Inflammatory macrophage (primary cell): Measurements from ENCODE around the gene TAMALIN.

Source experiments
- DNase-seq, 2 donors: peaks; one replicate each; pipeline ENCODE4 v3.0.0-alpha.2; 2020 to 2022

The TAMALIN gene

DNA sequence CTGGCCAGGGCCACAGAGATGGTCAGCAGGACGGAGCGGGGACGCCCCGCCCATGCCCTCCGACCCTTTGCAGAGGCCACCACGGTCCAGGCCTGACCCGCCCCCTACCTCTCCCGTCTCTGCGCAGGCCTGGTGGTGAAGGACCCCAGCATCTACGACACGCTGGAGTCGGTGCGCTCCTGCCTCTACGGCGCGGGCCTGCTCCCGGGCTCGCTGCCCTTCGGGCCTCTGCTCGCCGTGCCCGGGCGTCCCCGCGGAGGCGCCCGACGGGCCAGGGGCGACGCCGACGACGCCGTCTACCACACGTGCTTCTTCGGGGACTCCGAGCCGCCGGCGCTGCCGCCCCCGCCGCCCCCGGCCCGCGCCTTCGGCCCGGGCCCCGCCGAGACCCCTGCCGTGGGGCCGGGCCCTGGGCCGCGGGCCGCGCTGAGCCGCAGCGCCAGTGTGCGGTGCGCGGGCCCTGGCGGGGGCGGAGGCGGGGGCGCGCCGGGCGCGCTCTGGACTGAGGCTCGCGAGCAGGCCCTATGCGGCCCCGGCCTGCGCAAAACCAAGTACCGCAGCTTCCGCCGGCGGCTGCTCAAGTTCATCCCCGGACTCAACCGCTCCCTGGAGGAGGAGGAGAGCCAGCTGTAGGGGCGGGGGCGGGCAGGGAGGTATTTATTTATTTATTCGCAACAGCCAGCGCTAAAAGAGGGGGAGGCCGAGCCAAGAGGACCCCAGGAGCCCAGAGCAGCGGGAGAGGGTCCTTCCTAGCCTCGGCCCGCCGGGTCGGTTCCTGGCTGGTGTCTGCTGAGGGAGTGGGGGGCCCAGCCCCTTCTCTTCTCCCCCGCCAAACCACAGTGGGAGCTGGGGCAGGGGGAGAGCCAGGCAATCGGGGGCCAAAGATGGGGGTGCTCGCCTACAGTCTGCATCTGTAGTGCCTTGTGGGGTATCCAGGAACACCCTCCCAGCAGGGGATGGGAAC, 8.1 kb downstream of the TAMALIN start:
- DNase-seq = no peak

- DNase-seq = no peak
These were observed 8.8 kb downstream of the TAMALIN start for GRCh38 chr12:52015532-52016041.

- no peak for DNase-seq
These were observed 11.8 kb downstream of the TAMALIN start for GRCh38 chr12:52018433-52019112.

- no peak for DNase-seq
These were observed 12.5 kb downstream of the TAMALIN start for GRCh38 chr12:52019113-52019770.

- peak; percentile 35 to 55 for DNase-seq
These were observed 14.0 kb downstream of the TAMALIN start for GRCh38 chr12:52020539-52021336.

DNA sequence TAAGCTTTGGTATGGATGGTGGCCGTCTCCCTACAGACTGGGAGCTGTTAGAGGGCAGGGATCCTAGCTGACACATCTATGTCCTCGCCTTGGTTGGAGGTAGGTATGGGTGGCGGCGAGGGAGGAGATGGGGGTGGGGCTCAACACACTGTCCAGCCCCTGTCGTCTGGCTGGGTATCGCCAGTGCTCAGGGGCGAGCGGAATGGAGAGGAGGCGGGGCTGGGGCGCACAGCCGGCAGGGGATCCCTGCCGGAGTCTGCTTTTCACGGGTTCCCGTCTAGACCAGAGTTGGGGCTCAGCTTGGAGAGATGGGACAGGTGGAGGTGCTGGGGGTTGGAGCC, 16.1 kb downstream of the TAMALIN start:
- DNase-seq = no peak

DNA sequence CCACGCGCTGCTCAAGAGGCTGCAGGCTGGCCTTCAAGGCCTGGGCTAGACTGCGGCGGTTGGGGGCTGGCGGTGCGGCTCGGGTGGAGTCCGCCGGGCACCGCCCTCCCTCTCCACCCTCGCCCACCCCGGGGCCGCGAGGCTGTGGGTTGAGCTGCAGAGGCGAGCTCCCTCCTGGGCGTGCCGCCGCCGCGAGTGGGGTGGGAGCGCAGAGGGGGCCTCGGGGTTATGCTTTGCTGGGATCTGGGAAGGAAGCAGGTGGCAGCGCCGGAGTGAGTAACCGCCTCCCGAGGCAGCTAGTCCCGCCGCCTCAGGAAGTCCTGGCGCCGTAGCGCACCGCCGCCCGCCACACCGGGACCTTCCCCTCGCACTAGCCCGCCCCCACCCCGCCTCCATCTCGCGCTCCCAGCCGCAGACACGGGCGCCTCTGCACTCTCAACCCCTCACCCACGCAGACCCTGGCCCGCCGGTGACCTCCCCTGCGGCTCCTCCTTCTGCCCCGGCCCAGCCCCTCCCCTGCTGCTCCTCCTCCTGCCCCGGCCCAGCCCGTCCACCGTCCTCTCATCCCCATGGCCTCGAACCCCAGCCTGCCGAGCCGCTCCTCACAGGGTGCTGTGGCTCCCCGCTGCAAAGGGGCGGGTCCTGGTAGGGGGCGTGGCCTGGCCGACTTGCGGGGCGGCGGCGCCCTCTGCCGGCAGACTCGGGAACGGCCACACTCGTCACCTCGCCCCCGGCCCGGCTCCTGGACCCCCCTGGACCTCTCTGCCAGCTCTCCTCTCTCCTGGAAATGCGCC, 16.6 kb downstream of the TAMALIN start:
- DNase-seq = peak; percentile 72 to 86

DNA sequence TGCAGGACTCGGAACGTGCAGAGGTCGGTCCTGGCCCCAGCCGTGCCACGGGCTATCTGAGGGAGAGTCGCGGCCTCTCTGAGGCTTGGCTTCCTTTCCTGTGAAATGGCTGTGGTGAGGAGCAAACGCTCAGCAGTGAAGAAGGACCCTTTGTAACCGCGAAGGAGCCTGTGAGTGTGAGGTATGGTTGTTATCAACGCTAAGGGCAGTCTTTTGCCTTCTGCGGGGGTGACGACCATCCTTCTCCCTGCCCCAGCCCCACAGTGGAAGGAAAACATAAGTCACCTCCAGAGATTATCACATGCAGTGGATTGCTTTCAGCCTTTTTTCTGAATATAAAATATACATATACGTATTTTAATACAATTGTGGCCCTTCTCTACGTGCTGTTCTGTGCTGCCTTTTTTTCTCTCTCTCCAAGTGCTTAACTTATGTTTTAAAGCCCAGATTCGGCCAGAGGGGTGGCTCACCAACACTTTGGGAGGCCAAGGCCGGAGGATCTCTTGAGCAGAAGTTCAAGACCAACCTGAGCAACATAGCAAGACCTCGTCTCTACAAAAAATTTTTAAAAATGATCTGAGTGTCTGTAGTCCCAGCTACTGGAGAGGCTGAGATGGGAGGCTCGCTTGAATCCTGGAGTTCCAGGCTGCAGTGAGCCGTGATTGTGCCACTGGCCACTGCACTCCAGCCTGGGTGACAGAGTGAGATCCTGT, 17.4 kb downstream of the TAMALIN start:
- no peak for DNase-seq

- peak; percentile 77 to 86 for DNase-seq
These were observed 18.1 kb downstream of the TAMALIN start for GRCh38 chr12:52024845-52025230.

DNA sequence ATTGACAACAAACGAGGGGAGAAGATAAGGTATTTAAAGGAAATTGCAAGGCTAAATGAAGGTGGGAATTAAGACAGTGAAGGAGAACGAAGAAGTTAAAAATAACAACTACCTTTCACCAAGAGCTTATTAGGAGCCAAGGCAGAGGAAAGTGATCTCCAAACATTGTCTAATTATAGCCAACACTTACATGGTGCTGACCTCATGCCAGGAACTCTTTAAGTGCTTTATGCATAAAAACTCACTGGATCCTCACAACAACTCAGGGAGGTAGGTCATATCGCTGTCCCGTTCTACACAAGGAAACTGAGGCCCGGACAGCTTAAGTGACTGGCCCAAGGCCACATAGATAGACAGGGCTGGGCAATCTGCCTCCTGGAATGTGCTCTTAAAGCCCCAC, 19.5 kb downstream of the TAMALIN start:
- DNase-seq = no peak

- no peak for DNase-seq
These were observed 20.5 kb downstream of the TAMALIN start for GRCh38 chr12:52027085-52027843.

- DNase-seq = no peak
These were observed 22.9 kb downstream of the TAMALIN start for GRCh38 chr12:52029685-52030084.

DNA sequence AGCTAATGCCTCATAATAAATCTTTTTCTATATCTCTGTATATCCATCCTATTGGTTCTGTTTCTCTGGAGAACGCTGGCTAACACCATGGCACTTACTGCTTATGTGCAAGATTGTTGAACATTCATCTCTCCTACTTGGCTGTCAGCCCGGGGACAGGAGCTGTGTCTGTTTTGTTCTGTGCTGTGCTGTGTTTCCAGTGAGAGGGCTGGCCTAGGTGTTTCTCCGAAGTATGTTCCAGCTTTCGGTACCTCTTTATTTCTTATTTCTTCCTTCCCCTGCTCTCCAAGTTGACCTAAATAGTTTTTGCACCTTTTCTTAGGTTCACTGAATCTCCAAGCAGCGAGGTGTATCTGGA, 25.7 kb downstream of the TAMALIN start:
- no peak for DNase-seq

DNA sequence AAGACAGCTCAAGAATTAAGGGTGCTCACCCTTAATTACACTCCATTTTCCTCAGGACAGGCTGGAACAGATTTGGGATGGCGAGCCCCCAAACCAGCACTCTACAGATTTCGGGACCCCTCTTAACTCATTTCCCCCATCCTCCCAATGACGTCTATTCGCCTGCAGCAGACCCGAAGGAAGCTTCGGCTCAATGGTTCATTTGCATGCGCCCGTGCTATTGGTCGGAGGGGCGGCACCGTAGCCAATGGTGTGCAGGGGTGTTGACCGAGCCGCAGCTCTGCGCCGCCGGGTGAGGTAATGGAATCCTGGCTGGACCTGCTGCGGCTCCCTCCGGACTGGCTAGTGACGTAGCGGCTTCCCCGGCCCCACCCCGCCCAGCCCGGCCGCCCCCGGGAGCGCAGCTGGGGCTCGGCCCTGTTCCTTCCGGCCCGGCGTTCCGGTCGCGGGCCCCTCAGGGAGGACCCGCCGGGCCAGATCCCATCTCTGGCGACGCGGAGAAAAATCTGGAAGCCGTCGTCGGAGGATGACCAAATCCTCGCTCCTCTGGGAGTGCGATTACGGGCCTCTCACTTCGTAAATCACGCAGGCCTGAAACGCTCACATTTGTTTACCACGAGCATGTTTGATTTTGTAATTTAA, 26.2 kb downstream of the TAMALIN start:
- DNase-seq = peak; percentile 92 to 96

GRCh38 chr12:52033446-52034140, 26.8 kb downstream of the TAMALIN start:
- DNase-seq = no peak

- no peak for DNase-seq
These were observed 28.4 kb downstream of the TAMALIN start for GRCh38 chr12:52035190-52035589.

DNA sequence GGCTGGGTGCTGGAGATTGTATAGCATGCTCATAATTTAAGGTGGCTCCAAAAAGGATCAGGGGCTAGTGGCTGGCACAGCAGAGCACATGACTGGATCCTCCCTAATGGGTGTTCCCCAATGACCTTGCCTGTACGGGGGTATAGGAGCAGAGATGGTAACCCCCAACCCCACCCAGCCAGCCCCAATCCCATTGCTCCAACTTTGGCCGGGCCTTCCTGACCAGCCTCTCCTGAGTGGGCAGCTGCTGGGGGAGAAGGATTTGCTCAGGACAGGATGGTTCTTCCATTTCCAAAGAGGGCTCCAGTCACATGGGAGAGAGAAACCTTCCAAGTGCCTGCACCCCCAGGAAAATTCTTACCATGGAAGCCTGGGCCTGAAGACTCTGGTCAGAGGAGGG, 29.2 kb downstream of the TAMALIN start:
- no peak for DNase-seq

- DNase-seq = peak; percentile 42 to 68
These were observed 29.9 kb downstream of the TAMALIN start for GRCh38 chr12:52036587-52037171.
